Prostate gland (tissue), 2 donors: ENCODE results near the gene AP1M1. TPM values are rescaled to one million over a fixed set of nuclear protein-coding genes. Genes with fewer than 3 reads are reported as not detected.
"Not testable (repeated sequence)": the region's sequence is repeated elsewhere in the genome, so short reads cannot be mapped to it uniquely, and the experiment has no call there.

Source experiments
- DNase-seq: peaks from one replicate; pipeline ENCODE4 v3.0.0-alpha.2; 2019; ENCODE audit warnings: low spot score
- H3K27ac ChIP-seq, 2 donors: fragments of 200-600 bp; sonication (generic); 2 replicates each; pipeline ENCODE4 v1.5.1; 2017 to 2019
- H3K27me3 ChIP-seq: fragments of 200-600 bp; sonication (generic); replicated peaks from 2 replicates; pipeline ENCODE4 v1.5.1; 2019; ENCODE audit not compliant: insufficient read depth
- H3K36me3 ChIP-seq, 2 donors: fragments of 200-600 bp; sonication (generic); 1 replicate in 1 of 2; 2 replicates in 1 of 2; pipeline versions ENCODE4 v1.5.1 to v1.8.1; 2017 to 2019
- H3K4me1 ChIP-seq: fragments of 200-600 bp; sonication (generic); replicated peaks from 2 replicates; pipeline ENCODE4 v1.5.1; 2019
- H3K4me3 ChIP-seq, 2 donors: fragments of 200-600 bp; sonication (generic); 2 replicates each; pipeline ENCODE4 v1.5.1; 2017 to 2019
- H3K9me3 ChIP-seq: fragments of 200-600 bp; sonication (generic); 2 replicates; pipeline ENCODE4 v1.5.1; 2017
- CTCF ChIP-seq, 4 experiments: fragments of 200-600 bp in 2 of 4; fragments of 450-650 bp in 2 of 4; sonication (generic) in 2 of 4; IDR thresholded peaks; 1 replicate in 3 of 4; 2 replicates in 1 of 4; pipeline ENCODE4 v1.5.1; 2016 to 2019; ENCODE audit warnings: antibody characterized with exemption in 4 of 4, mild to moderate bottlenecking in 2 of 4, moderate library complexity in 2 of 4
- POLR2A ChIP-seq: fragments of 450-650 bp; IDR thresholded peaks from one replicate; pipeline ENCODE4 v1.6.1; 2016; ENCODE audit warnings: antibody characterized with exemption, mild to moderate bottlenecking
- POLR2AphosphoS5 ChIP-seq: sonication (generic); formaldehyde crosslinking; IDR thresholded peaks from one replicate; pipeline ENCODE4 v1.6.1; 2017; ENCODE audit warnings: antibody characterized with exemption
- WGBS: methylation state at CpG from one replicate; pipeline ENCODE4 v1.1.5; 2018; 5-methylcytosine and 5-hydroxymethylcytosine counted together
- intact Hi-C: fragments of 100-400 bp; cut with DNase I; formaldehyde crosslinking; loops from one replicate; pipeline ENCODE4 v1.14.2; 2022
- total RNA-seq, 2 donors: library from RNA; depleted of rRNA; stranded (reverse); fragments of >200 nt; gene quantifications; one replicate each; pipeline ENCODE4 v1.1.0, GENCODE V29; 2016

The AP1M1 gene
- total RNA-seq, 2 donors from 2014 or later, result 45.9 to 130 TPM

GRCh38 chr19:16283210-16284061 is 85.7 kb downstream of the AP1M1 start:
- H3K9me3 ChIP-seq, result no peaks in the 10 kb centered on the region
- H3K27me3 ChIP-seq, result no peaks in the 10 kb centered on the region
- TF ChIP-seq POLR2AphosphoS5 (peak; percentile 44), CTCF (IDR thresholded peaks at IDR 0.05) (no peak)
- no peaks in the 10 kb centered on the region for H3K36me3 ChIP-seq
- WGBS, result 12% methylated on average over 36 of the region's 36 CpGs
- intact Hi-C loops, result no loop called here
- peak overlapping the region; percentile 77 to 80 for H3K27ac ChIP-seq
- peak overlapping the region; percentile 5 to 7 for H3K4me3 ChIP-seq
- no peaks in the 10 kb centered on the region for H3K4me1 ChIP-seq
- peak; percentile 28 for DNase-seq

GRCh38 chr19:16284505-16284904 is 86.8 kb downstream of the AP1M1 start:
- Histone ChIP-seq H3K4me1 (no peaks in the 10 kb centered on the region), H3K27ac (peak overlapping the region; percentile 77 to 80), H3K4me3 (no peak overlapping the region), H3K9me3 (no peaks in the 10 kb centered on the region), H3K36me3 (no peaks in the 10 kb centered on the region), H3K27me3 (no peaks in the 10 kb centered on the region)
- TF ChIP-seq CTCF (IDR thresholded peaks at IDR 0.05) (no peak), POLR2AphosphoS5 (no peak), POLR2A (no peak)
- DNase-seq, result no peak
- intact Hi-C loops, result no loop called here
- WGBS, result 83% methylated on average over 9 of the region's 9 CpGs

- H3K27me3 ChIP-seq, H3K36me3 ChIP-seq, DNase-seq, H3K4me1 ChIP-seq, H3K4me3 ChIP-seq, H3K9me3 ChIP-seq: not testable (repeated sequence)
- intact Hi-C loops, result loop anchor here (5.0 kb wide), 1 partner anchor 42 kb away; no protein-coding TSS in a partner anchor
- WGBS, result 87% methylated on average over 3 of the region's 3 CpGs
- peak overlapping the region in 1 of 2 donors; percentile 52 for H3K27ac ChIP-seq
Measured at GRCh38 chr19:16285079-16285478, 87.4 kb downstream of the AP1M1 start.

GRCh38 chr19:16285769-16286498 is 88.2 kb downstream of the AP1M1 start:
- intact Hi-C loops, result loop anchor here (5.0 kb wide), 1 partner anchor 41 kb away; no protein-coding TSS in a partner anchor
- no peak for DNase-seq

More at GRCh38 chr19:16285769-16286498, 88.2 kb downstream of the AP1M1 start:
- no peaks in the 10 kb centered on the region for H3K4me1 ChIP-seq
- H3K36me3 ChIP-seq, result no peaks in the 10 kb centered on the region
- no peaks in the 10 kb centered on the region for H3K9me3 ChIP-seq
- TF ChIP-seq CTCF (IDR thresholded peaks at IDR 0.05) (no peak), POLR2A (no peak), POLR2AphosphoS5 (no peak)
- WGBS, result 22% methylated on average over 22 of the region's 22 CpGs
- no peak overlapping the region for H3K4me3 ChIP-seq
- H3K27ac ChIP-seq, result peak overlapping the region; percentile 52 to 67
- no peaks in the 10 kb centered on the region for H3K27me3 ChIP-seq
